ENCODE measurements around the gene PCDH17. TPM values are rescaled to one million over a fixed set of nuclear protein-coding genes. Genes with fewer than 3 reads are reported as not detected.

The PCDH17 gene
- total and polyA plus RNA-seq, 2 donors (not counting 1 experiment from before 2014, with no cell fraction given), result not detected

- H3K4me1 ChIP-seq (ENCODE audit: control insufficient read depth in 2 of 2, insufficient read depth in 2 of 2, low read length in 2 of 2), result no peaks in the 10 kb centered on the region
- CTCF ChIA-PET, result interaction anchor here (1.0 kb wide), 1 partner anchor 26 kb away, joined by 5 read pairs; no protein-coding TSS in a partner anchor
- H3K4me2 ChIP-seq (replicated peaks; ENCODE audit: low read depth, low read length, poor library complexity, severe bottlenecking), result no peak overlapping the region
- POLR2A ChIA-PET, result no interaction called here
- H4K20me1 ChIP-seq (ENCODE audit: control insufficient read depth, insufficient read depth, low read length, poor library complexity, severe bottlenecking), result no peaks in the 10 kb centered on the region
- TF ChIP-seq CTCF (IDR thresholded peaks at IDR 0.05) (no peak), EZH2 (IDR thresholded peaks at IDR 0.05; ENCODE audit: borderline replicate concordance, insufficient read depth, low read depth, low read length, poor library complexity, severe bottlenecking) (no peak)
- no peak overlapping the region for H3K27ac ChIP-seq (ENCODE audit: low read length in 2 of 2)
- H3K4me3 ChIP-seq (ENCODE audit: control extremely low read depth in 1 of 5, extremely low read depth in 1 of 5, insufficient read depth in 1 of 5, low read depth in 2 of 5, low read length in 4 of 5), result no peak overlapping the region
- Mint-ChIP-seq H3K9me3 (ENCODE audit: insufficient read depth) (no peaks in the 10 kb centered on the region), H3K27ac (no peak overlapping the region), H3K4me1 (no peaks in the 10 kb centered on the region), H3K4me3 (no peak overlapping the region), H3K27me3 (no peaks in the 10 kb centered on the region)
- no peak overlapping the region for H2AFZ ChIP-seq (ENCODE audit: insufficient read depth, low read depth, low read length, poor library complexity, severe bottlenecking)
- H3K9me3 ChIP-seq (ENCODE audit: control extremely low read depth in 1 of 3, control insufficient read depth in 2 of 3, insufficient read depth in 1 of 3, low read length in 2 of 3), result no peaks in the 10 kb centered on the region
- no peak overlapping the region for H3K9ac ChIP-seq (ENCODE audit: low read length)
- H3K36me3 ChIP-seq (replicated peaks in 1 of 2; ENCODE audit: control extremely low read depth in 1 of 2, control insufficient read depth in 1 of 2, extremely low read depth in 1 of 2, insufficient read depth in 2 of 2, low read length in 1 of 2), result no peaks in the 10 kb centered on the region
- WGBS (ENCODE audit: insufficient coverage), result no CpG with 5 or more reads among the region's 2 CpGs
- no peaks in the 10 kb centered on the region for H3K79me2 ChIP-seq (ENCODE audit: control insufficient read depth, insufficient read depth, low read length)
- H3K27me3 ChIP-seq (replicated peaks in 1 of 4; ENCODE audit: control extremely low read depth in 1 of 4, control insufficient read depth in 3 of 4, insufficient read depth in 4 of 4, low read length in 3 of 4), result no peaks in the 10 kb centered on the region
- DNase-seq (no peak), ATAC-seq (ENCODE audit: low read depth) (no peak)
- intact Hi-C loops (cut with micrococcal nuclease), result no loop called here
Observed at GRCh38 chr13:57604442-57604841, 27.1 kb upstream of the PCDH17 start.

GRCh38 chr13:57611969-57612368 lies 19.6 kb upstream of the PCDH17 start:
- Mint-ChIP-seq H3K27ac (no peak overlapping the region), H3K4me3 (no peak overlapping the region), H3K9me3 (ENCODE audit: insufficient read depth) (no peaks in the 10 kb centered on the region), H3K4me1 (no peaks in the 10 kb centered on the region), H3K27me3 (no peaks in the 10 kb centered on the region)
- Histone ChIP-seq H3K27ac (ENCODE audit: low read length in 2 of 2) (no peak overlapping the region), H3K9me3 (ENCODE audit: control extremely low read depth in 1 of 3, control insufficient read depth in 2 of 3, insufficient read depth in 1 of 3, low read length in 2 of 3) (no peaks in the 10 kb centered on the region), H3K4me3 (ENCODE audit: control extremely low read depth in 1 of 5, extremely low read depth in 1 of 5, insufficient read depth in 1 of 5, low read depth in 2 of 5, low read length in 4 of 5) (no peak overlapping the region), H3K27me3 (replicated peaks in 1 of 4; ENCODE audit: control extremely low read depth in 1 of 4, control insufficient read depth in 3 of 4, insufficient read depth in 4 of 4, low read length in 3 of 4) (no peaks in the 10 kb centered on the region), H3K4me2 (replicated peaks; ENCODE audit: low read depth, low read length, poor library complexity, severe bottlenecking) (no peak overlapping the region), H3K4me1 (ENCODE audit: control insufficient read depth in 2 of 2, insufficient read depth in 2 of 2, low read length in 2 of 2) (no peaks in the 10 kb centered on the region), H2AFZ (ENCODE audit: insufficient read depth, low read depth, low read length, poor library complexity, severe bottlenecking) (no peak overlapping the region), H4K20me1 (ENCODE audit: control insufficient read depth, insufficient read depth, low read length, poor library complexity, severe bottlenecking) (no peaks in the 10 kb centered on the region), H3K79me2 (ENCODE audit: control insufficient read depth, insufficient read depth, low read length) (no peaks in the 10 kb centered on the region), H3K36me3 (replicated peaks in 1 of 2; ENCODE audit: control extremely low read depth in 1 of 2, control insufficient read depth in 1 of 2, extremely low read depth in 1 of 2, insufficient read depth in 2 of 2, low read length in 1 of 2) (no peaks in the 10 kb centered on the region), H3K9ac (ENCODE audit: low read length) (no peak overlapping the region)
- POLR2A ChIA-PET, result no interaction called here
- TF ChIP-seq EZH2 (IDR thresholded peaks at IDR 0.05; ENCODE audit: borderline replicate concordance, insufficient read depth, low read depth, low read length, poor library complexity, severe bottlenecking), result no peak
- no peak for TF ChIP-seq CTCF (IDR thresholded peaks at IDR 0.05)
- CTCF ChIA-PET, result no interaction called here
- ATAC-seq (ENCODE audit: low read depth) (no peak), DNase-seq (no peak)
- no CpG with 5 or more reads among the region's 5 CpGs for WGBS (ENCODE audit: insufficient coverage)
- intact Hi-C loops (cut with micrococcal nuclease), result no loop called here

Data from B cell (primary cell).